ENCODE data around the gene FXYD2. TPM values are rescaled to one million over a fixed set of nuclear protein-coding genes. Genes with fewer than 3 reads are reported as not detected.
A peak's percentile ranks its signal among the peaks of the same experiment; 100 is the strongest.

FXYD2 gene
- total and polyA plus RNA-seq, 9 of the 15 experiments (the other 6 are each of a cell fraction or from before 2014, with no cell fraction given), result not detected

DNA sequence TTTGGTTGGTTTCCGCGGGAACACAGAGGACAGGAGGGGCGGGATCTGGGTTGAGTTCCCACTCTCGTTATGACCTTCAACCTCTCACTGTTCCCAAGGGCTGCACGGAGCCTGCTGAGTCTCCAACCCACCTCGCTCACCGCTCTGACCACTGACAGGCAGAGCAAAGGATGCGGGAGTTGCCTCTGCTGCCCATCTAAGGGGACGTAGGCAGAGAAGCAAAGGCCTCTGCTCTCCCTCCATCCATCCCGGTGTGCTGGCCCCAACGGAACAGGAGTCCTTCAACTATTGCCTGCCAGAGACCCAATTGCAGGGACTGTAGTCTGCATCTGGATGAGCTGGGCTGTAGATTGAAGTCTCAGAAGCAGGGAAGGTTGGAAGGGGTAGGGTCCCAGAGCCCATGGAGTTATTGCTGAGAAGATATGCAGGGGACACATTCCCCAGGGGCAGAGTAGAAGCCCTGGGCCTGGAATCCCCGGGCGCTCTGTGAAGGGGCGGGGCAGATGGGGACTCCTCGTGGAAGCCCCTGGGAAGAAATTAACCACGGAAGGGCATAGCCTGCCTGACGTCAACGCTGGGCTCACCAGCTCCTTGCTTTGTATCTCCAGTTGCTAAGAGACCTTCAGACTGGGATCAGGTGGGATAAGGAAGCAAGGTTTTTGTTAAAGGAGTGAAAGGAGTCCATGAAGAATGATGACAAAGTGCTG is 12.7 kb upstream of the FXYD2 start:
- no peak overlapping the region for H3K27ac ChIP-seq (ENCODE audit: extremely low read depth, low read depth, low read length)
- no peak overlapping the region for H2AFZ ChIP-seq (ENCODE audit: low read depth, low read length)
- intact Hi-C loops (cut with micrococcal nuclease) (no loop called here), in situ Hi-C loops (cut with MboI) (no loop called here)
- H3K9ac ChIP-seq (ENCODE audit: insufficient read depth in 1 of 2, low read depth in 2 of 2, low read length in 2 of 2), result peak overlapping the region in 1 of 2 experiments; percentile 39; a peak in 1 of 4 replicates
- TF ChIP-seq PHF20 (IDR thresholded peaks at IDR 0.05; ENCODE audit: partially characterized antibody) (no peak), PPARD (CRISPR knock-in tag; IDR thresholded peaks at IDR 0.05) (no peak), ZFP1 (CRISPR knock-in tag; IDR thresholded peaks at IDR 0.05) (no peak), RFX1 (IDR thresholded peaks at IDR 0.05) (peak; percentile 27; the same call in 1 of the 2 replicates), RNF2 (IDR thresholded peaks at IDR 0.05) (no peak)
- TF ChIP-seq, protein P1, sequence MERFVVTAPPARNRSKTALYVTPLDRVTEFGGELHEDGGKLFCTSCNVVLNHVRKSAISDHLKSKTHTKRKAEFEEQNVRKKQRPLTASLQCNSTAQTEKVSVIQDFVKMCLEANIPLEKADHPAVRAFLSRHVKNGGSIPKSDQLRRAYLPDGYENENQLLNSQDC (CRISPR knock-in tag; IDR thresholded peaks at IDR 0.05), result no peak
- TF ChIP-seq, protein P2, sequence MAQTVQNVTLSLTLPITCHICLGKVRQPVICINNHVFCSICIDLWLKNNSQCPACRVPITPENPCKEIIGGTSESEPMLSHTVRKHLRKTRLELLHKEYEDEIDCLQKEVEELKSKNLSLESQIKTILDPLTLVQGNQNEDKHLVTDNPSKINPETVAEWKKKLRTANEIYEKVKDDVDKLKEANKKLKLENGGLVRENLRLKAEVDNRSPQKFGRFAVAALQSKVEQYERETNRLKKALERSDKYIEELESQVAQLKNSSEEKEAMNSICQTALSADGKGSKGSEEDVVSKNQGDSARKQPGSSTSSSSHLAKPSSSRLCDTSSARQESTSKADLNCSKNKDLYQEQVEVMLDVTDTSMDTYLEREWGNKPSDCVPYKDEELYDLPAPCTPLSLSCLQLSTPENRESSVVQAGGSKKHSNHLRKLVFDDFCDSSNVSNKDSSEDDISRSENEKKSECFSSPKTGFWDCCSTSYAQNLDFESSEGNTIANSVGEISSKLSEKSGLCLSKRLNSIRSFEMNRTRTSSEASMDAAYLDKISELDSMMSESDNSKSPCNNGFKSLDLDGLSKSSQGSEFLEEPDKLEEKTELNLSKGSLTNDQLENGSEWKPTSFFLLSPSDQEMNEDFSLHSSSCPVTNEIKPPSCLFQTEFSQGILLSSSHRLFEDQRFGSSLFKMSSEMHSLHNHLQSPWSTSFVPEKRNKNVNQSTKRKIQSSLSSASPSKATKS (CRISPR knock-in tag; IDR thresholded peaks at IDR 0.05), result no peak
- H3K9me1 ChIP-seq (ENCODE audit: control insufficient read depth, insufficient read depth, low read length), result peaks cover 3% of the 10 kb centered on the region
- ChIA-PET CTCF (ENCODE audit: low intra/inter-chr PET ratio) (no interaction called here), POLR2A (interaction anchor here (1.0 kb wide), 1 partner anchor 142 kb away, joined by 3 read pairs; no protein-coding TSS in a partner anchor)
- no peaks in the 10 kb centered on the region for H3K36me3 ChIP-seq (ENCODE audit: control insufficient read depth, insufficient read depth, low read length)
- 0% methylated on average over 18 of the region's 18 CpGs for WGBS (ENCODE audit: insufficient coverage, low coverage, missing lambda C conversion rate)
- peaks cover 31 to 91% of the 10 kb centered on the region in 2 experiments; a peak in 4 of 5 replicates for H3K27me3 ChIP-seq (ENCODE audit: control insufficient read depth in 2 of 2, insufficient read depth in 2 of 2, low read length in 2 of 2)
- ATAC-seq, result no peak
- peaks cover 10% of the 10 kb centered on the region; the same call in 1 of the 2 replicates for H4K20me1 ChIP-seq (replicated peaks; ENCODE audit: control insufficient read depth, insufficient read depth, low read length)
- no peak overlapping the region for H3K4me3 ChIP-seq
- H3K9me3 ChIP-seq (replicated peaks; ENCODE audit: control insufficient read depth, insufficient read depth, low read depth, low read length), result no peaks in the 10 kb centered on the region
- no peak for DNase-seq (ENCODE audit: extremely low read depth in 1 of 4, low spot score in 3 of 4)
- no TSS peak for BruUV-seq (replicated peaks)
- no peaks in the 10 kb centered on the region for H3K79me2 ChIP-seq (ENCODE audit: control insufficient read depth, insufficient read depth, low read length)
- FAIRE-seq, result no peak
- H3K4me2 ChIP-seq (ENCODE audit: insufficient read depth, low read length), result no peak overlapping the region
- H3K4me1 ChIP-seq (replicated peaks in 1 of 2; ENCODE audit: control insufficient read depth in 2 of 2, insufficient read depth in 2 of 2, low read length in 2 of 2), result no peaks in the 10 kb centered on the region; a peak in 1 of 5 replicates
